Smooth muscle cell (in vitro differentiated cells): ENCODE data around the gene SEMA5A. TPM values are rescaled to one million over a fixed set of nuclear protein-coding genes. Genes with fewer than 3 reads are reported as not detected.

Source experiments
- DNase-seq: peaks from one replicate; lab custom pipeline; 2025; ENCODE audit not compliant: unreplicated experiment; lab: John Stamatoyannopoulos, UW
- H2AFZ ChIP-seq: fragments of 200-600 bp; sonication (generic); 2 replicates; pipeline ENCODE4 v1.6.0; 2016; ENCODE audit warnings: antibody characterized with exemption, low read depth, mild to moderate bottlenecking
- H3F3A ChIP-seq: fragments of 200-600 bp; sonication (generic); 2 replicates; pipeline ENCODE4 v1.6.0; 2017; ENCODE audit warnings: antibody characterized with exemption, low read depth
- H3K27ac ChIP-seq: fragments of 200-600 bp; sonication (generic); 2 replicates; pipeline ENCODE4 v1.5.1; 2016; ENCODE audit warnings: low read depth, mild to moderate bottlenecking
- H3K27me3 ChIP-seq: fragments of 200-600 bp; sonication (generic); 2 replicates; pipeline ENCODE4 v1.6.1; 2016; ENCODE audit warnings: low read depth, mild to moderate bottlenecking
- H3K36me3 ChIP-seq: fragments of 200-600 bp; sonication (generic); 2 replicates; pipeline ENCODE4 v1.5.1; 2016; ENCODE audit warnings: low read depth
- H3K4me1 ChIP-seq: fragments of 200-600 bp; sonication (generic); 2 replicates; pipeline ENCODE4 v1.5.1; 2016; ENCODE audit warnings: low read depth
- H3K4me2 ChIP-seq: fragments of 200-600 bp; sonication (generic); 2 replicates; pipeline ENCODE4 v1.6.0; 2016; ENCODE audit warnings: mild to moderate bottlenecking
- H3K4me3 ChIP-seq: fragments of 200-600 bp; sonication (generic); 2 replicates; pipeline ENCODE4 v1.5.1; 2016; ENCODE audit warnings: mild to moderate bottlenecking
- H3K79me2 ChIP-seq: fragments of 200-600 bp; sonication (generic); 2 replicates; pipeline ENCODE4 v1.6.0; 2016; ENCODE audit warnings: low read depth, mild to moderate bottlenecking
- H3K9ac ChIP-seq: fragments of 200-600 bp; sonication (generic); 2 replicates; pipeline ENCODE4 v1.6.0; 2016; ENCODE audit warnings: low read depth
- H3K9me3 ChIP-seq: fragments of 200-600 bp; sonication (generic); replicated peaks from 2 replicates; pipeline ENCODE4 v1.5.1; 2016; ENCODE audit warnings: low read depth
- H4K20me1 ChIP-seq: fragments of 200-600 bp; sonication (generic); 2 replicates; pipeline ENCODE4 v1.6.0; 2016; ENCODE audit warnings: low read depth
- CTCF ChIP-seq: fragments of 200-600 bp; sonication (generic); IDR thresholded peaks from 2 replicates; pipeline ENCODE4 v1.5.1; 2017; ENCODE audit warnings: borderline replicate concordance, mild to moderate bottlenecking, antibody characterized with exemption; ENCODE audit not compliant: insufficient read depth, poor library complexity, severe bottlenecking
- WGBS: methylation state at CpG from one replicate; pipeline ENCODE4 v1.1.7; 2016; ENCODE audit warnings: low lambda C conversion rate; 5-methylcytosine and 5-hydroxymethylcytosine counted together
- polyA plus RNA-seq: library from polyadenylated mRNA; unstranded; fragments of >200 nt; fragmentation: Nextera tagmentation; extraction: Ambion mirVana; gene quantifications from 2 replicates; pipeline ENCODE4 v1.2.1, GENCODE V29; 2016
- total RNA-seq: library from RNA; depleted of rRNA; stranded (reverse); fragments of >200 nt; gene quantifications from 2 replicates; pipeline ENCODE4 v1.2.3, GENCODE V29; 2014

Gene SEMA5A
- total and polyA plus RNA-seq, 2 experiments from 2014 or later = 21.6 to 65.1 TPM

GRCh38 chr5:9495121-9495520 lies 50.8 kb downstream of the SEMA5A start:
- DNase-seq = no peak
- Histone ChIP-seq H3K79me2 (peaks cover 53% of the 10 kb centered on the region), H3F3A (no peaks in the 10 kb centered on the region), H3K36me3 (no peaks in the 10 kb centered on the region), H4K20me1 (no peaks in the 10 kb centered on the region), H3K9me3 (no peaks in the 10 kb centered on the region), H3K27ac (no peak overlapping the region), H3K9ac (no peak overlapping the region), H3K4me3 (no peak overlapping the region), H3K4me2 (no peak overlapping the region), H3K4me1 (peaks cover 12% of the 10 kb centered on the region), H2AFZ (no peak overlapping the region), H3K27me3 (no peaks in the 10 kb centered on the region)
- WGBS = 80% methylated on average over 4 of the region's 4 CpGs
- no peak for TF ChIP-seq CTCF

GRCh38 chr5:9494301-9494700 lies 51.6 kb downstream of the SEMA5A start:
- no peaks in the 10 kb centered on the region for H4K20me1 ChIP-seq
- no peaks in the 10 kb centered on the region for H3F3A ChIP-seq
- DNase-seq = no peak
- no peak overlapping the region for H3K9ac ChIP-seq
- no peak for TF ChIP-seq CTCF
- H3K9me3 ChIP-seq = no peaks in the 10 kb centered on the region
- H3K27ac ChIP-seq = no peak overlapping the region
- peaks cover 54% of the 10 kb centered on the region for H3K79me2 ChIP-seq
- H3K4me1 ChIP-seq = peaks cover 12% of the 10 kb centered on the region
- H3K27me3 ChIP-seq = no peaks in the 10 kb centered on the region
- no peak overlapping the region for H3K4me2 ChIP-seq
- no peak overlapping the region for H2AFZ ChIP-seq
- H3K4me3 ChIP-seq = no peak overlapping the region
- 81% methylated on average over 3 of the region's 3 CpGs for WGBS
- H3K36me3 ChIP-seq = no peaks in the 10 kb centered on the region

- Histone ChIP-seq H3K36me3 (no peaks in the 10 kb centered on the region), H3K79me2 (peaks cover 70% of the 10 kb centered on the region), H3K9ac (no peak overlapping the region), H3K27me3 (no peaks in the 10 kb centered on the region), H3K9me3 (no peaks in the 10 kb centered on the region), H4K20me1 (no peaks in the 10 kb centered on the region), H3F3A (no peaks in the 10 kb centered on the region), H2AFZ (no peak overlapping the region), H3K4me1 (peaks cover 12% of the 10 kb centered on the region), H3K27ac (no peak overlapping the region), H3K4me3 (no peak overlapping the region), H3K4me2 (no peak overlapping the region)
- WGBS = 82% methylated on average over 2 of the region's 2 CpGs
- no peak for TF ChIP-seq CTCF
- no peak for DNase-seq
Measured at GRCh38 chr5:9490494-9491097, 55.3 kb downstream of the SEMA5A start.

- H3K27ac ChIP-seq = peak overlapping the region; percentile 79
- peaks cover 50% of the 10 kb centered on the region for H3K79me2 ChIP-seq
- peak overlapping the region; percentile 23 for H3K4me3 ChIP-seq
- H3K9ac ChIP-seq = peak overlapping the region; percentile 52
- H3K27me3 ChIP-seq = no peaks in the 10 kb centered on the region
- peaks cover 17% of the 10 kb centered on the region for H3F3A ChIP-seq
- peak overlapping the region; percentile 80 for H3K4me2 ChIP-seq
- H4K20me1 ChIP-seq = no peaks in the 10 kb centered on the region
- 47% methylated on average over 3 of the region's 3 CpGs for WGBS
- no peaks in the 10 kb centered on the region for H3K36me3 ChIP-seq
- H3K9me3 ChIP-seq = no peaks in the 10 kb centered on the region
- TF ChIP-seq CTCF = no peak
- peak overlapping the region; percentile 26 for H2AFZ ChIP-seq
- no peak for DNase-seq
- peaks cover 14% of the 10 kb centered on the region for H3K4me1 ChIP-seq
Measured at GRCh38 chr5:9483779-9484178, 62.1 kb downstream of the SEMA5A start.
